Trophoblast cell (in vitro differentiated cells and primary cell): ENCODE measurements around the gene ZNF853.
"Not testable (repeated sequence)": the region's sequence is repeated elsewhere in the genome, so short reads cannot be mapped to it uniquely, and the experiment has no call there.

Experiments used
- DNase-seq, 2 donors: peaks; one replicate each; pipeline ENCODE4 v3.0.0-alpha.2; 2016
- H2AFZ ChIP-seq: 2 replicates; pipeline ENCODE4 v1.6.1; 2013; ENCODE audit warnings: low read length, moderate library complexity, mild to moderate bottlenecking; ENCODE audit not compliant: insufficient read depth, poor library complexity
- H2AK5ac ChIP-seq: 2 replicates; pipeline ENCODE4 v1.6.1; 2013; ENCODE audit warnings: mild to moderate bottlenecking, low read length
- H2BK120ac ChIP-seq: 2 replicates; pipeline ENCODE4 v1.6.1; 2013; ENCODE audit warnings: low read length, mild to moderate bottlenecking, moderate library complexity; ENCODE audit not compliant: insufficient read depth, poor library complexity
- H2BK12ac ChIP-seq: 2 replicates; pipeline ENCODE4 v1.6.1; 2013; ENCODE audit warnings: mild to moderate bottlenecking, low read length, moderate library complexity
- H2BK5ac ChIP-seq: 2 replicates; pipeline ENCODE4 v1.6.1; 2013; ENCODE audit warnings: low read length, low read depth, moderate library complexity, mild to moderate bottlenecking; ENCODE audit not compliant: poor library complexity
- H3K14ac ChIP-seq: 2 replicates; pipeline ENCODE4 v1.6.1; 2013; ENCODE audit warnings: mild to moderate bottlenecking, low read length
- H3K18ac ChIP-seq: 2 replicates; pipeline ENCODE4 v1.6.1; 2013; ENCODE audit warnings: mild to moderate bottlenecking, low read length
- H3K23ac ChIP-seq: 2 replicates; pipeline ENCODE4 v1.6.1; 2013; ENCODE audit warnings: low read length
- H3K27ac ChIP-seq: 2 replicates; pipeline ENCODE4 v1.5.1; 2013; ENCODE audit warnings: low read depth, mild to moderate bottlenecking, inconsistent platforms, low read length, moderate library complexity
- H3K27me3 ChIP-seq: 2 replicates; pipeline ENCODE4 v1.6.1; 2013; ENCODE audit warnings: inconsistent platforms, mild to moderate bottlenecking, low read length, moderate library complexity; ENCODE audit not compliant: insufficient read depth
- H3K36me3 ChIP-seq, 2 experiments: 1 replicate in 1 of 2; 2 replicates in 1 of 2; pipeline ENCODE4 v1.6.1; 2013; ENCODE audit warnings: low read length in 2 of 2, mild to moderate bottlenecking in 2 of 2, moderate library complexity in 1 of 2; ENCODE audit not compliant: insufficient read depth in 2 of 2, control insufficient read depth in 1 of 2
- H3K4ac ChIP-seq: 2 replicates; pipeline ENCODE4 v1.6.1; 2013; ENCODE audit warnings: low read depth, mild to moderate bottlenecking, low read length, moderate library complexity
- H3K4me1 ChIP-seq, 2 experiments: 1 replicate in 1 of 2; 2 replicates in 1 of 2; pipeline ENCODE4 v1.6.1; 2013; ENCODE audit warnings: low read length in 2 of 2, mild to moderate bottlenecking in 2 of 2, moderate library complexity in 1 of 2; ENCODE audit not compliant: insufficient read depth in 2 of 2, control insufficient read depth in 1 of 2
- H3K4me2 ChIP-seq: 2 replicates; pipeline ENCODE4 v1.6.1; 2013; ENCODE audit warnings: inconsistent platforms, mild to moderate bottlenecking, low read length, moderate library complexity
- H3K4me3 ChIP-seq: 2 replicates; pipeline ENCODE4 v1.5.1; 2013; ENCODE audit warnings: mild to moderate bottlenecking, low read depth, low read length, inconsistent platforms
- H3K79me1 ChIP-seq: one replicate; pipeline ENCODE4 v1.6.1; 2013; ENCODE audit warnings: low read length
- H3K79me2 ChIP-seq: 2 replicates; pipeline ENCODE4 v1.6.1; 2013; ENCODE audit warnings: low read length, mild to moderate bottlenecking; ENCODE audit not compliant: control insufficient read depth, insufficient read depth, poor library complexity
- H3K9ac ChIP-seq: 2 replicates; pipeline ENCODE4 v1.6.1; 2013; ENCODE audit warnings: mild to moderate bottlenecking, low read length
- H3K9me3 ChIP-seq: 2 replicates; pipeline ENCODE4 v1.6.1; 2013; ENCODE audit warnings: low read depth, mild to moderate bottlenecking, control low read depth, inconsistent platforms, low read length; ENCODE audit not compliant: insufficient read depth
- H4K12ac ChIP-seq: 2 replicates; pipeline ENCODE4 v1.6.1; 2013; ENCODE audit warnings: low read depth, mild to moderate bottlenecking, low read length, moderate library complexity
- H4K8ac ChIP-seq: 2 replicates; pipeline ENCODE4 v1.6.1; 2013; ENCODE audit warnings: low read depth, mild to moderate bottlenecking, low read length, moderate library complexity
- H4K91ac ChIP-seq: one replicate; pipeline ENCODE4 v1.6.1; 2013; ENCODE audit warnings: low read depth, mild to moderate bottlenecking, low read length, moderate library complexity
- WGBS: extraction: QIAGEN DNeasy Blood & Tissue Kit; methylation state at CpG from one replicate; pipeline ENCODE4 v1.1.7; 2013; ENCODE audit warnings: missing lambda C conversion rate; ENCODE audit not compliant: insufficient read length, insufficient coverage; ENCODE audit errors: extremely low coverage; 5-methylcytosine and 5-hydroxymethylcytosine counted together

Gene ZNF853

GRCh38 chr7:6630007-6630849, 14.8 kb downstream of the ZNF853 start:
- Histone ChIP-seq H3K79me2 (no peaks in the 10 kb centered on the region), H3K79me1 (no peaks in the 10 kb centered on the region)

GRCh38 chr7:6631605-6632004, 16.2 kb downstream of the ZNF853 start:
- H2BK12ac ChIP-seq: no peak overlapping the region
- no peak overlapping the region for H3K4me2 ChIP-seq
- no peak overlapping the region for H3K9ac ChIP-seq
- H3K4me3 ChIP-seq: no peak overlapping the region
- H4K12ac ChIP-seq: no peak overlapping the region
- H4K8ac ChIP-seq: no peak overlapping the region
- no peaks in the 10 kb centered on the region for H3K36me3 ChIP-seq
- no peak overlapping the region for H3K14ac ChIP-seq
- H3K27ac ChIP-seq: no peak overlapping the region
- no peak overlapping the region for H2AFZ ChIP-seq
- H2BK120ac ChIP-seq: no peak overlapping the region
- peaks cover 5% of the 10 kb centered on the region for H3K9me3 ChIP-seq
- no peak overlapping the region for H2AK5ac ChIP-seq
- DNase-seq: no peak
- peaks cover 1% of the 10 kb centered on the region for H3K79me1 ChIP-seq
- H3K79me2 ChIP-seq: no peaks in the 10 kb centered on the region
- no peaks in the 10 kb centered on the region for H3K27me3 ChIP-seq
- H3K4ac ChIP-seq: no peak overlapping the region
- no peak overlapping the region for H4K91ac ChIP-seq
- no peak overlapping the region for H3K18ac ChIP-seq
- H3K23ac ChIP-seq: no peak overlapping the region
- H3K4me1 ChIP-seq: peaks cover 0 to 9% of the 10 kb centered on the region in 2 experiments
- no CpG with 5 or more reads among the region's 7 CpGs for WGBS
- H2BK5ac ChIP-seq: no peak overlapping the region

More at GRCh38 chr7:6630007-6630849, 14.8 kb downstream of the ZNF853 start:
- Histone ChIP-seq H3K23ac (no peak overlapping the region), H3K4me2 (no peak overlapping the region), H3K27me3 (no peaks in the 10 kb centered on the region), H3K27ac (no peak overlapping the region), H3K36me3 (no peaks in the 10 kb centered on the region), H2AFZ (no peak overlapping the region), H2BK12ac (no peak overlapping the region), H4K91ac (no peak overlapping the region), H3K4ac (no peak overlapping the region), H3K4me3 (no peak overlapping the region), H2AK5ac (no peak overlapping the region), H3K18ac (no peak overlapping the region), H3K9ac (no peak overlapping the region), H2BK5ac (no peak overlapping the region), H3K9me3 (peaks cover 5% of the 10 kb centered on the region), H2BK120ac (no peak overlapping the region), H3K4me1 (peaks cover 0 to 6% of the 10 kb centered on the region in 2 experiments), H4K8ac (no peak overlapping the region), H3K14ac (no peak overlapping the region), H4K12ac (no peak overlapping the region)
- DNase-seq: peak; percentile 28 to 68
- no CpG with 5 or more reads among the region's 11 CpGs for WGBS

- H3K18ac ChIP-seq: no peak overlapping the region
- H3K27ac ChIP-seq: no peak overlapping the region
- no peak overlapping the region for H3K14ac ChIP-seq
- no peak overlapping the region for H4K12ac ChIP-seq
- H3K23ac ChIP-seq: no peak overlapping the region
- no peak overlapping the region for H4K8ac ChIP-seq
- H4K91ac ChIP-seq: no peak overlapping the region
- no peak overlapping the region for H2BK120ac ChIP-seq
- H3K4me1 ChIP-seq: peaks cover 5 to 16% of the 10 kb centered on the region in 2 experiments
- H3K4me3 ChIP-seq: no peak overlapping the region
- no peak overlapping the region for H2AK5ac ChIP-seq
- no peak overlapping the region for H3K4ac ChIP-seq
- no peak overlapping the region for H2BK12ac ChIP-seq
- H3K9ac ChIP-seq: no peak overlapping the region
- H3K36me3 ChIP-seq: peaks cover 0 to 2% of the 10 kb centered on the region in 2 experiments
- peaks cover 6% of the 10 kb centered on the region for H3K79me2 ChIP-seq
- no peaks in the 10 kb centered on the region for H3K27me3 ChIP-seq
- H3K79me1 ChIP-seq: peaks cover 7% of the 10 kb centered on the region
- DNase-seq: no peak
- H3K9me3 ChIP-seq: peaks cover 1% of the 10 kb centered on the region
- H2BK5ac ChIP-seq: no peak overlapping the region
- no CpG with 5 or more reads among the region's 8 CpGs for WGBS
- H3K4me2 ChIP-seq: no peak overlapping the region
- no peak overlapping the region for H2AFZ ChIP-seq
Measured at GRCh38 chr7:6634021-6634420, 18.6 kb downstream of the ZNF853 start.

- H2AFZ ChIP-seq, H4K12ac ChIP-seq, H3K18ac ChIP-seq, H3K14ac ChIP-seq, H3K4me2 ChIP-seq, H3K9me3 ChIP-seq, H2BK12ac ChIP-seq, H2AK5ac ChIP-seq, H3K27me3 ChIP-seq, H4K8ac ChIP-seq, H3K9ac ChIP-seq, H3K36me3 ChIP-seq, DNase-seq, H3K79me2 ChIP-seq, H3K23ac ChIP-seq, H3K4me3 ChIP-seq, H3K79me1 ChIP-seq, H2BK120ac ChIP-seq, H3K27ac ChIP-seq, H4K91ac ChIP-seq, H3K4ac ChIP-seq, H2BK5ac ChIP-seq: not testable (repeated sequence)
- WGBS: no CpG with 5 or more reads among the region's 5 CpGs
- H3K4me1 ChIP-seq: peaks cover 5 to 13% of the 10 kb centered on the region in 2 experiments
Measured at GRCh38 chr7:6634971-6635370, 19.6 kb downstream of the ZNF853 start.
